GM12878 (cell line): Measurements from ENCODE around the gene C16orf86. TPM values are rescaled to one million over a fixed set of nuclear protein-coding genes. Genes with fewer than 3 reads are reported as not detected.

Source experiments
- ATAC-seq: fragments of 200-7000 bp; cut with Tn5 transposase; 3 replicates; pipeline ENCODE4 v1.9.1; 2020; ENCODE audit warnings: mild to moderate bottlenecking, moderate library complexity
- BruUV-seq: library from RNA; stranded (reverse); fragments of 400-500 nt; replicated peaks from 2 replicates; lab custom pipeline; 2021; lab: Mats Ljungman, UMichigan
- CTCF ChIA-PET: fragments of 300-600 bp; sonication (Branson Sonifier 250); formaldehyde crosslinking; extraction: SDS; loops from one replicate; lab custom pipeline; 2021; ENCODE audit warnings: inconsistent platforms; lab: Yijun Ruan, JAX
- POLR2A ChIA-PET: fragments of 350-600 bp; formaldehyde crosslinking; extraction: SDS; loops from one replicate; lab custom pipeline; 2021; ENCODE audit warnings: inconsistent platforms; lab: Charles Lee
- RAD21 ChIA-PET: fragments of 300-600 bp; sonication (Branson Sonifier 250); formaldehyde crosslinking; loops from one replicate; lab custom pipeline; 2023; ENCODE audit warnings: antibody characterized with exemption; ENCODE audit not compliant: unreplicated experiment; lab: Charles Lee
- SMC1A ChIA-PET: fragments of 300-600 bp; sonication (Branson Sonifier 250); formaldehyde crosslinking; loops from one replicate; lab custom pipeline; 2023; ENCODE audit not compliant: unreplicated experiment, uncharacterized antibody; lab: Charles Lee
- DNase-seq: peaks from one replicate; pipeline ENCODE4 v3.0.0-alpha.2; 2011; ENCODE audit warnings: low read depth, low spot score
- FAIRE-seq: peaks from 3 replicates; lab custom pipeline; 2011; peaks lifted over from hg19 to GRCh38; lab: Jason Lieb, UNC
- H2AFZ ChIP-seq: 2 replicates; pipeline ENCODE4 v1.6.0; 2011; ENCODE audit warnings: low read depth, low read length, control low read depth; ENCODE audit not compliant: control insufficient read depth
- H3K27ac ChIP-seq: 2 replicates; pipeline ENCODE4 v1.5.1; 2011; ENCODE audit warnings: control low read depth; ENCODE audit not compliant: control insufficient read depth, insufficient read depth
- H3K27me3 ChIP-seq, 2 experiments: replicated peaks in 1 of 2; 2 replicates each; pipeline versions ENCODE4 v1.6.0 to v1.6.1; 2011; ENCODE audit warnings: low read length in 1 of 2; ENCODE audit not compliant: control insufficient read depth in 2 of 2, insufficient read depth in 2 of 2
- H3K36me3 ChIP-seq, 2 experiments: 2 replicates each; pipeline ENCODE4 v1.5.1; 2011; ENCODE audit warnings: low read length in 1 of 2; ENCODE audit not compliant: control insufficient read depth in 2 of 2, insufficient read depth in 2 of 2
- H3K4me1 ChIP-seq: 2 replicates; pipeline ENCODE4 v1.6.1; 2011; ENCODE audit warnings: mild to moderate bottlenecking, low read length, moderate library complexity, mixed read lengths; ENCODE audit not compliant: control insufficient read depth, insufficient read depth
- H3K4me2 ChIP-seq: 2 replicates; pipeline ENCODE4 v1.6.0; 2011; ENCODE audit warnings: control low read depth; ENCODE audit not compliant: control insufficient read depth, insufficient read depth
- H3K4me3 ChIP-seq: fragments of 200-600 bp; sonication (generic); 2 replicates; pipeline ENCODE4 v1.5.1; 2016
- H3K79me2 ChIP-seq: 2 replicates; pipeline ENCODE4 v1.6.0; 2011; ENCODE audit warnings: low read length; ENCODE audit not compliant: control insufficient read depth, insufficient read depth
- H3K9ac ChIP-seq: 2 replicates; pipeline ENCODE4 v1.8.0; 2011; ENCODE audit warnings: low read length, control low read depth, mixed read lengths; ENCODE audit not compliant: control insufficient read depth, insufficient read depth
- H3K9me3 ChIP-seq: replicated peaks from 3 replicates; pipeline ENCODE4 v1.5.1; 2011; ENCODE audit warnings: mild to moderate bottlenecking, low read length; ENCODE audit not compliant: control insufficient read depth, insufficient read depth
- H4K20me1 ChIP-seq: 2 replicates; pipeline ENCODE4 v1.6.0; 2011; ENCODE audit not compliant: control insufficient read depth, insufficient read depth
- ATF2 ChIP-seq: IDR thresholded peaks from 2 replicates; pipeline ENCODE4 v1.6.1; 2012; ENCODE audit warnings: low read length, inconsistent platforms
- CHD4 ChIP-seq: fragments of 200-600 bp; sonication (generic); IDR thresholded peaks from 2 replicates; pipeline ENCODE4 v1.6.1; 2016; ENCODE audit warnings: mild to moderate bottlenecking
- CREM ChIP-seq: IDR thresholded peaks from 2 replicates; pipeline ENCODE4 v1.6.1; 2014; ENCODE audit warnings: antibody characterized with exemption, low read depth
- DPF2 ChIP-seq: fragments of 450-650 bp; IDR thresholded peaks from 2 replicates; pipeline ENCODE4 v1.6.1; 2017; ENCODE audit warnings: mild to moderate bottlenecking
- EGR1 ChIP-seq, 2 experiments: IDR thresholded peaks; 1 replicate in 1 of 2; 2 replicates in 1 of 2; pipeline ENCODE4 v1.6.1; 2011 to 2012; ENCODE audit warnings: low read depth in 2 of 2, low read length in 2 of 2, borderline replicate concordance in 1 of 2, mild to moderate bottlenecking in 1 of 2, moderate library complexity in 1 of 2
- ELK1 ChIP-seq: IDR thresholded peaks from 2 replicates; pipeline ENCODE4 v1.6.1; 2012; ENCODE audit warnings: low read depth, low read length, improper control_type of control experiment
- FOS ChIP-seq: IDR thresholded peaks from 3 replicates; pipeline ENCODE4 v1.6.1; 2011; ENCODE audit warnings: borderline replicate concordance; ENCODE audit not compliant: insufficient read length; ENCODE audit errors: extremely low read depth
- IRF3 ChIP-seq: fragments of 450-650 bp; IDR thresholded peaks from 2 replicates; pipeline ENCODE4 v1.6.1; 2014; ENCODE audit warnings: mild to moderate bottlenecking
- JUNB ChIP-seq: IDR thresholded peaks from 2 replicates; pipeline ENCODE4 v1.6.1; 2016; ENCODE audit warnings: antibody characterized with exemption, mild to moderate bottlenecking
- MLLT1 ChIP-seq: fragments of 450-650 bp; IDR thresholded peaks from 2 replicates; pipeline ENCODE4 v1.6.1; 2016; ENCODE audit warnings: mild to moderate bottlenecking
- MTA2 ChIP-seq: fragments of 450-650 bp; IDR thresholded peaks from 2 replicates; pipeline ENCODE4 v1.6.1; 2016; ENCODE audit warnings: low read depth, mild to moderate bottlenecking, moderate library complexity
- RAD21 ChIP-seq: IDR thresholded peaks from 2 replicates; pipeline ENCODE4 v1.6.1; 2011; ENCODE audit warnings: mild to moderate bottlenecking, low read depth, low read length, moderate library complexity; ENCODE audit not compliant: insufficient read depth
- SMAD1 ChIP-seq: fragments of 450-650 bp; IDR thresholded peaks from 2 replicates; pipeline ENCODE4 v1.6.1; 2018; ENCODE audit warnings: mild to moderate bottlenecking, low read depth; ENCODE audit not compliant: partially characterized antibody
- SREBF2 ChIP-seq: IDR thresholded peaks from 2 replicates; pipeline ENCODE4 v1.6.1; 2012; ENCODE audit warnings: mild to moderate bottlenecking, low read length
- SRF ChIP-seq, 2 experiments: IDR thresholded peaks; 2 replicates each; pipeline ENCODE4 v1.6.1; 2011; ENCODE audit warnings: low read depth in 2 of 2, low read length in 2 of 2, mild to moderate bottlenecking in 1 of 2, moderate library complexity in 1 of 2
- SUZ12 ChIP-seq: fragments of 200-600 bp; sonication (generic); IDR thresholded peaks from one replicate; pipeline ENCODE4 v1.6.1; 2018; ENCODE audit warnings: antibody characterized with exemption, mild to moderate bottlenecking; ENCODE audit not compliant: unreplicated experiment
- ZBED1 ChIP-seq: IDR thresholded peaks from 2 replicates; pipeline ENCODE4 v1.6.1; 2016; ENCODE audit warnings: borderline replicate concordance
- ZNF274 ChIP-seq: IDR thresholded peaks from one replicate; pipeline ENCODE4 v1.8.0; 2011; ENCODE audit not compliant: insufficient read length, insufficient read depth
- ZZZ3 ChIP-seq: IDR thresholded peaks from 2 replicates; pipeline ENCODE4 v1.6.1; 2011; ENCODE audit warnings: low read depth; ENCODE audit not compliant: control insufficient read depth, insufficient read length
- WGBS: methylation state at CpG from one replicate; pipeline ENCODE4 v1.1.6; 2016; ENCODE audit warnings: low lambda C conversion rate; ENCODE audit not compliant: insufficient replicate concordance, insufficient coverage; ENCODE audit errors: missing lambda C conversion rate; 5-methylcytosine and 5-hydroxymethylcytosine counted together
- in situ Hi-C: fragments of 300-500 bp; cut with MboI; formaldehyde crosslinking; loops from 9 replicates; pipeline ENCODE4 v1.14.3; 2018; ENCODE audit warnings: mixed read lengths
- intact Hi-C: fragments of 100-400 bp; cut with micrococcal nuclease; formaldehyde crosslinking; loops from one replicate; pipeline ENCODE4 v1.14.2; 2022; ENCODE audit not compliant: unreplicated experiment
- polyA plus RNA-seq, 11 experiments: library from polyadenylated mRNA; depleted of rRNA in 4 of 11; unstranded in 6 of 11; stranded (reverse) in 5 of 11; fragments of >200 nt; fragmentation: Nextera tagmentation in 4 of 11; fragmentation: Illumina TruSeq in 1 of 11; extraction: Ambion mirVana in 4 of 11; extraction: Trizol in 1 of 11; gene quantifications; 1 replicate in 1 of 11; 2 replicates in 10 of 11; pipeline versions ENCODE4 v1.2.1 to v1.2.3, GENCODE V29; 2011 to 2016; ENCODE audit warnings: inconsistent platforms in 2 of 11, missing spikeins in 2 of 11, low read depth in 1 of 11
- total RNA-seq, 4 experiments: library from RNA; depleted of rRNA in 3 of 4; stranded (reverse); fragments of >200 nt in 3 of 4; fragmentation: Illumina TruSeq in 1 of 4; extraction: Trizol in 1 of 4; gene quantifications; 2 replicates each; pipeline versions ENCODE4 v1.2.1 to v1.2.3, GENCODE V29; 2013 to 2021

C16orf86 gene
- total and polyA plus RNA-seq, 10 of the 15 experiments (the other 5 are each of a cell fraction or from before 2014, with no cell fraction given) = 0.11 to 3.3 (median 1.6) TPM

- TF ChIP-seq SUZ12 = no peak
- TF ChIP-seq, all 136 proteins: peak for 0
Observed at GRCh38 chr16:67664871-67665270, 1.7 kb upstream of the C16orf86 start (continued).

GRCh38 chr16:67665598-67665997 is 1.0 kb upstream of the C16orf86 start:
- no peak for DNase-seq
- H3K9me3 ChIP-seq = no peaks in the 10 kb centered on the region
- POLR2A ChIA-PET = interaction anchor here (1.1 kb wide), 2 partner anchors 103 to 145 kb away, joined by 3 to 5 read pairs; partner anchors contain the start of gene CTCF
- intact Hi-C loops (loop anchor here (5.0 kb wide), 1 partner anchor 173 kb away; no protein-coding TSS in a partner anchor), in situ Hi-C loops (no loop called here)
- peak; percentile 41 for FAIRE-seq
- no peak for ATAC-seq
- no peaks in the 10 kb centered on the region for H3K79me2 ChIP-seq
- H4K20me1 ChIP-seq = no peaks in the 10 kb centered on the region
- RAD21 ChIA-PET = interaction anchor here (1.0 to 2.9 kb wide), 4 partner anchors 20 to 145 kb away, joined by 3 to 22 read pairs (median 6); partner anchors contain the start of gene CARMIL2
- no peaks in the 10 kb centered on the region for H3K27me3 ChIP-seq
- SMC1A ChIA-PET = interaction anchor here (0.9 to 1.2 kb wide), 2 partner anchors 119 to 144 kb away, joined by 3 read pairs; no protein-coding TSS in a partner anchor
- peak overlapping the region; percentile 88 for H3K4me3 ChIP-seq
- H3K9ac ChIP-seq = no peak overlapping the region
- H2AFZ ChIP-seq = no peak overlapping the region
- no peaks in the 10 kb centered on the region for H3K36me3 ChIP-seq
- H3K4me2 ChIP-seq = peak overlapping the region; percentile 95
- CTCF ChIA-PET = interaction anchor here (1.8 to 11.9 kb wide), 5 partner anchors 21 to 150 kb away, joined by 5 to 196 read pairs (median 6); partner anchors contain the start of genes CARMIL2 and CTCF
- H3K27ac ChIP-seq = no peak overlapping the region
- 62% methylated on average over 5 of the region's 5 CpGs for WGBS
- peaks cover 30% of the 10 kb centered on the region for H3K4me1 ChIP-seq
- BruUV-seq = no TSS peak
- TF ChIP-seq DPF2 (no peak), JUNB (no peak), ZNF274 (no peak), ATF2 (no peak), FOS (no peak), MLLT1 (no peak), ZZZ3 (no peak), RAD21 (no peak), EGR1 (IDR thresholded peaks at IDR 0.05; ENCODE audit: borderline replicate concordance in 1 of 2, low read depth in 2 of 2, low read length in 2 of 2) (no peak), CHD4 (no peak), SRF (IDR thresholded peaks at IDR 0.05; ENCODE audit: low read depth in 2 of 2, low read length in 2 of 2) (no peak), IRF3 (no peak), ELK1 (no peak), CREM (no peak), MTA2 (no peak), SMAD1 (no peak), ZBED1 (no peak), SREBF2 (no peak)
